GM23338 (cell line): Measurements from ENCODE around the gene SURF4. TPM values are rescaled to one million over a fixed set of nuclear protein-coding genes. Genes with fewer than 3 reads are reported as not detected.

ENCODE experiments used
- ATAC-seq: fragments of 200-7000 bp; cut with Tn5 transposase; 3 replicates; pipeline ENCODE4 v1.9.1; 2020
- DNase-seq: peaks from one replicate; pipeline ENCODE4 v3.0.0-alpha.2; 2015; ENCODE audit warnings: low spot score
- H2AFZ ChIP-seq: fragments of 200-600 bp; sonication (generic); 2 replicates; pipeline ENCODE4 v1.8.0; 2016; ENCODE audit warnings: antibody characterized with exemption, mild to moderate bottlenecking, moderate library complexity
- H3F3A ChIP-seq: fragments of 200-600 bp; sonication (generic); replicated peaks from 2 replicates; pipeline ENCODE4 v1.8.0; 2017; ENCODE audit warnings: antibody characterized with exemption, mixed run types, low read depth
- H3K27ac ChIP-seq: fragments of 200-600 bp; sonication (generic); 2 replicates; pipeline ENCODE4 v1.6.1; 2016; ENCODE audit warnings: low read depth
- H3K27me3 ChIP-seq: fragments of 200-600 bp; sonication (generic); 2 replicates; pipeline ENCODE4 v1.8.0; 2016; ENCODE audit warnings: mild to moderate bottlenecking, mixed run types, moderate library complexity; ENCODE audit not compliant: insufficient read depth
- H3K36me3 ChIP-seq: fragments of 200-600 bp; sonication (generic); 2 replicates; pipeline ENCODE4 v1.8.0; 2016; ENCODE audit warnings: mild to moderate bottlenecking; ENCODE audit not compliant: insufficient read depth
- H3K4me1 ChIP-seq: fragments of 200-600 bp; sonication (generic); 2 replicates; pipeline ENCODE4 v1.8.0; 2016; ENCODE audit warnings: mild to moderate bottlenecking, moderate library complexity; ENCODE audit not compliant: insufficient read depth
- H3K4me2 ChIP-seq: fragments of 200-600 bp; sonication (generic); 2 replicates; pipeline ENCODE4 v1.7.1; 2017; ENCODE audit warnings: mixed run types
- H3K4me3 ChIP-seq: fragments of 200-600 bp; sonication (generic); 2 replicates; pipeline ENCODE4 v1.6.1; 2016; ENCODE audit warnings: mixed run types
- H3K79me2 ChIP-seq: fragments of 200-600 bp; sonication (generic); replicated peaks from 2 replicates; pipeline ENCODE4 v1.8.0; 2017; ENCODE audit warnings: mild to moderate bottlenecking; ENCODE audit not compliant: insufficient read depth
- H3K9me2 ChIP-seq: fragments of 200-600 bp; sonication (generic); 2 replicates; pipeline ENCODE4 v1.8.0; 2017; ENCODE audit not compliant: insufficient read depth
- H4K20me1 ChIP-seq: fragments of 200-600 bp; sonication (generic); replicated peaks from 2 replicates; pipeline ENCODE4 v1.8.0; 2017; ENCODE audit warnings: mild to moderate bottlenecking; ENCODE audit not compliant: insufficient read depth
- H3K27ac Mint-ChIP-seq: 2 replicates; pipeline ENCODE4 v1.8.0; 2020; ENCODE audit warnings: inconsistent platforms, mild to moderate bottlenecking, moderate library complexity, mixed read lengths
- H3K27me3 Mint-ChIP-seq: 3 replicates; pipeline ENCODE4 v1.8.0; 2022; ENCODE audit warnings: low read depth, mild to moderate bottlenecking, moderate library complexity, mixed read lengths, inconsistent platforms; ENCODE audit not compliant: insufficient read depth, poor library complexity
- H3K36me3 Mint-ChIP-seq: 3 replicates; pipeline ENCODE4 v1.8.0; 2021; ENCODE audit warnings: low read depth, mild to moderate bottlenecking, inconsistent platforms, moderate library complexity, mixed read lengths
- H3K4me1 Mint-ChIP-seq: 3 replicates; pipeline ENCODE4 v1.8.0; 2020; ENCODE audit warnings: mild to moderate bottlenecking, inconsistent platforms, mixed read lengths
- H3K4me3 Mint-ChIP-seq: 3 replicates; pipeline ENCODE4 v1.8.0; 2021; ENCODE audit warnings: moderate library complexity, mild to moderate bottlenecking, inconsistent platforms, mixed read lengths
- H3K9me3 Mint-ChIP-seq: 3 replicates; pipeline ENCODE4 v1.8.0; 2020; ENCODE audit warnings: moderate library complexity, mild to moderate bottlenecking, inconsistent platforms, mixed read lengths
- CTCF ChIP-seq, 2 experiments: fragments of 200-600 bp in 1 of 2; sonication (generic) in 1 of 2; conservative IDR thresholded peaks; 2 replicates each; pipeline versions ENCODE4 v1.5.1 to v1.6.1; 2016 to 2017; ENCODE audit warnings: antibody characterized with exemption in 2 of 2, low read depth in 2 of 2, mild to moderate bottlenecking in 2 of 2, moderate library complexity in 1 of 2
- EZH2 ChIP-seq: fragments of 200-600 bp; sonication (generic); IDR thresholded peaks from one replicate; pipeline ENCODE4 v1.8.0; 2017; ENCODE audit warnings: antibody characterized with exemption, mild to moderate bottlenecking, low read depth; ENCODE audit not compliant: unreplicated experiment
- EZH2phosphoT487 ChIP-seq: fragments of 200-600 bp; sonication (generic); IDR thresholded peaks from one replicate; pipeline ENCODE4 v1.8.1; 2018; ENCODE audit warnings: antibody characterized with exemption; ENCODE audit not compliant: unreplicated experiment
- NANOG ChIP-seq: IDR thresholded peaks from 2 replicates; pipeline ENCODE4 v1.6.1; 2016; ENCODE audit warnings: antibody characterized with exemption, borderline replicate concordance
- REST ChIP-seq: IDR thresholded peaks from one replicate; pipeline ENCODE4 v1.6.1; 2018; ENCODE audit warnings: antibody characterized with exemption; ENCODE audit not compliant: unreplicated experiment
- polyA plus RNA-seq: library from polyadenylated mRNA; unstranded; fragments of >200 nt; fragmentation: Nextera tagmentation; extraction: Ambion mirVana; gene quantifications from 2 replicates; pipeline ENCODE4 v1.2.1, GENCODE V29; 2016
- total RNA-seq: library from RNA; depleted of rRNA; stranded (reverse); fragments of >200 nt; shearing (Covaris generic); gene quantifications from 2 replicates; pipeline ENCODE4 v1.2.3, GENCODE V29; 2014

SURF4 gene
- total and polyA plus RNA-seq, 2 experiments from 2014 or later = 66.3 to 242 TPM

GRCh38 chr9:133366435-133366834, 9.4 kb downstream of the SURF4 start:
- ATAC-seq (no peak), DNase-seq (no peak)
- Mint-ChIP-seq H3K36me3 (peaks cover 73% of the 10 kb centered on the region), H3K4me3 (no peak overlapping the region), H3K4me1 (peaks cover 6% of the 10 kb centered on the region; the same call in 2 of the 3 replicates), H3K9me3 (no peaks in the 10 kb centered on the region), H3K27ac (no peak overlapping the region), H3K27me3 (peaks cover 8% of the 10 kb centered on the region)
- no peak for TF ChIP-seq EZH2
- TF ChIP-seq CTCF (conservative IDR thresholded peaks at IDR 0.05; ENCODE audit: low read depth in 2 of 2) = no peak
- Histone ChIP-seq H3K9me2 (no peaks in the 10 kb centered on the region), H4K20me1 (peaks cover 60% of the 10 kb centered on the region), H2AFZ (no peak overlapping the region), H3K27ac (no peak overlapping the region), H3K4me2 (no peak overlapping the region), H3K27me3 (no peaks in the 10 kb centered on the region), H3K79me2 (peaks cover 58% of the 10 kb centered on the region), H3K36me3 (peaks cover 27% of the 10 kb centered on the region), H3F3A (peaks cover 10% of the 10 kb centered on the region; the same call in 1 of the 2 replicates), H3K4me3 (no peak overlapping the region), H3K4me1 (no peaks in the 10 kb centered on the region)

- Histone ChIP-seq H3K79me2 (peaks cover 23% of the 10 kb centered on the region), H3K27me3 (no peaks in the 10 kb centered on the region), H3K27ac (no peak overlapping the region), H3K4me1 (peaks cover 1% of the 10 kb centered on the region; the same call in 1 of the 2 replicates), H3K36me3 (peaks cover 27% of the 10 kb centered on the region), H4K20me1 (peaks cover 34% of the 10 kb centered on the region), H2AFZ (no peak overlapping the region), H3K4me2 (no peak overlapping the region), H3K4me3 (no peak overlapping the region), H3F3A (peaks cover 21% of the 10 kb centered on the region; the same call in 1 of the 2 replicates), H3K9me2 (no peaks in the 10 kb centered on the region)
- TF ChIP-seq EZH2 (no peak), EZH2phosphoT487 (no peak), NANOG (no peak), REST (no peak), CTCF (conservative IDR thresholded peaks at IDR 0.05; ENCODE audit: low read depth in 2 of 2) (no peak)
- ATAC-seq (no peak), DNase-seq (no peak)
- Mint-ChIP-seq H3K27ac (no peak overlapping the region), H3K9me3 (no peaks in the 10 kb centered on the region), H3K4me1 (peaks cover 4% of the 10 kb centered on the region; the same call in 2 of the 3 replicates), H3K4me3 (no peak overlapping the region), H3K36me3 (peaks cover 82% of the 10 kb centered on the region), H3K27me3 (peaks cover 12% of the 10 kb centered on the region)
These were observed 13.4 kb downstream of the SURF4 start for GRCh38 chr9:133362359-133363044.
